GM12874 (cell line): ENCODE results near the gene UNC5C.

ENCODE experiments used
- CTCF ChIP-seq: IDR thresholded peaks from 2 replicates; pipeline ENCODE4 v1.5.1; 2011; ENCODE audit warnings: low read depth, mild to moderate bottlenecking, control low read depth, low read length, moderate library complexity; ENCODE audit not compliant: insufficient read depth

Gene UNC5C

GRCh38 chr4:95429416-95429815 lies 119.4 kb downstream of the UNC5C start:
- no peak for TF ChIP-seq CTCF

GRCh38 chr4:95428291-95429070 lies 120.3 kb downstream of the UNC5C start:
- TF ChIP-seq CTCF, result no peak

- no peak for TF ChIP-seq CTCF
Observed at GRCh38 chr4:95426455-95426854, 122.3 kb downstream of the UNC5C start.

GRCh38 chr4:95422436-95422835 lies 126.3 kb downstream of the UNC5C start:
- no peak for TF ChIP-seq CTCF

- TF ChIP-seq CTCF, result no peak
Observed at GRCh38 chr4:95421869-95422268, 126.9 kb downstream of the UNC5C start.

- no peak for TF ChIP-seq CTCF
Observed at GRCh38 chr4:95417531-95417930, 131.2 kb downstream of the UNC5C start.

- TF ChIP-seq CTCF, result no peak
Observed at GRCh38 chr4:95415346-95415771, 133.4 kb downstream of the UNC5C start.
